ENCODE data around the gene SHOC2. TPM values are rescaled to one million over a fixed set of nuclear protein-coding genes. Genes with fewer than 3 reads are reported as not detected.

Gene SHOC2
- polyA plus RNA-seq, result 34.3 TPM
- long read RNA-seq, donor 1, result 0 reads
- long read RNA-seq, donor 2, transcript SHOC2-202 (9 exons, 3,943 nt), result major isoform, 5 of 33 reads
- long read RNA-seq, donor 2, partial matches to known transcripts, result 24 of 33 reads
- long read RNA-seq, donor 2, other reads (novel, unspliced or antisense), result 0 of 33 reads
- long read RNA-seq, donor 3, result 0 reads
- long read RNA-seq, donor 4, result 0 reads
- long read RNA-seq, donor 5, partial matches to known transcripts, result 0 of 6 reads
- long read RNA-seq, donor 5, other reads (novel, unspliced or antisense), result 0 of 6 reads
- long read RNA-seq, donor 6, partial matches to known transcripts, result 19 of 22 reads
- long read RNA-seq, donor 6, other reads (novel, unspliced or antisense), result 0 of 22 reads
- long read RNA-seq, donor 7, partial matches to known transcripts, result 88 of 92 reads
- long read RNA-seq, donor 7, other reads (novel, unspliced or antisense), result 0 of 92 reads
- long read RNA-seq, donor 8, partial matches to known transcripts, result 72 of 76 reads
- long read RNA-seq, donor 8, other reads (novel, unspliced or antisense), result 0 of 76 reads
- long read RNA-seq, donor 9, transcript SHOC2-202 (9 exons, 3,943 nt), result major isoform, 5 of 17 reads
- long read RNA-seq, donor 9, partial matches to known transcripts, result 12 of 17 reads
- long read RNA-seq, donor 9, other reads (novel, unspliced or antisense), result 0 of 17 reads
- long read RNA-seq, donor 10, transcript SHOC2-202 (9 exons, 3,943 nt), result major isoform, 5 of 26 reads
- long read RNA-seq, donor 10, partial matches to known transcripts, result 19 of 26 reads
- long read RNA-seq, donor 10, other reads (novel, unspliced or antisense), result 0 of 26 reads
- long read RNA-seq, donor 11, partial matches to known transcripts, result 9 of 16 reads
- long read RNA-seq, donor 11, other reads (novel, unspliced or antisense), result 0 of 16 reads

DNA sequence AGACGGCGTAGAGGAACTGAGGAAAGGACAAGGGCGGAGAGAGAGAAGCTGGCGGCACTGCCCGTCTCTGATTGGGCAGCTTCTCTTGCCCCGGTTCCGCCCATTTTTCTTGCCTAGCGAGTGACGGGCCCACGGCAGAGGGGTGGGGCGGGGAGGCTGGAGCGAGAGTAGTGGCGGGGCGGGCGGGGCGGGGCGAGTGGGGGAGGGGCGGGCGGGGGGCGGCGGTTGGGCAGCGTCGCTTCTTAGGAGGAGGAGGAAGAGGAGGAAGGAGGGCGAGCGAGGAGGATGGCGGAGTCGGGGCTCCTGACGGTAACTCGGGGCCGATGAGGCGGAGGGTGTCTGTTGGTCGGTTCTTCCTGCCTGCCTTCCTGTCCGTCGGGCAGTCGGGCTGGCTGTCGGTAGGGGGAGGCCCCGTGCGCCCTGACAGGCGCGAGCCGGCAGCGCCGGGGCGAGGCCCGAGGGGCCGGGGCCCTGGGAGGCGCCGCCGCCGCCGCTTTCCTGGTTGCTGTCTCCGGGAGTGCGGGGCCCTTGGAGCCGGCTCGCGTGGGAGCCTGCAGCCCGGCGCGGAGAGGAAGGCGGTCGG, at the start of gene SHOC2:
Gene SHOC2 (plus strand): TSS at position 256 of the 583 bp plus-strand sequence. CDS start 44,755 bp downstream, outside the sequence.
- no peaks in the 10 kb centered on the region for H3K36me3 ChIP-seq (ENCODE audit: control insufficient read depth, insufficient read depth, low read length)
- H3K27me3 ChIP-seq (ENCODE audit: control insufficient read depth, insufficient read depth, low read length), result no peaks in the 10 kb centered on the region
- WGBS (ENCODE audit: insufficient coverage, low lambda C conversion rate), result no CpG with 5 or more reads among the region's 61 CpGs
- H3K9me3 ChIP-seq (ENCODE audit: control insufficient read depth, low read depth, low read length), result no peaks in the 10 kb centered on the region
- H3K27ac ChIP-seq (ENCODE audit: low read length), result peak within 1 kb of the TSS; percentile 97
- DNase-seq, result peak in 1 of 2 donors; percentile 100
- H3K4me1 ChIP-seq (ENCODE audit: control insufficient read depth, insufficient read depth, low read length), result peaks cover 12% of the 10 kb centered on the region
- peak within 1 kb of the TSS; percentile 89 for H3K4me3 ChIP-seq (ENCODE audit: low read length)

- Histone ChIP-seq H3K4me1 (ENCODE audit: control insufficient read depth, insufficient read depth, low read length) (peaks cover 24% of the 10 kb centered on the region), H3K9me3 (ENCODE audit: control insufficient read depth, low read depth, low read length) (no peaks in the 10 kb centered on the region), H3K4me3 (ENCODE audit: low read length) (peak overlapping the region; percentile 94), H3K27me3 (ENCODE audit: control insufficient read depth, insufficient read depth, low read length) (no peaks in the 10 kb centered on the region), H3K27ac (ENCODE audit: low read length) (peak overlapping the region; percentile 97), H3K36me3 (ENCODE audit: control insufficient read depth, insufficient read depth, low read length) (peaks cover under 1% of the 10 kb centered on the region)
- WGBS (ENCODE audit: insufficient coverage, low lambda C conversion rate), result no CpG with 5 or more reads among the region's 13 CpGs
- DNase-seq, result no peak
Measured at GRCh38 chr10:110870823-110871297, 48.5 kb upstream of the SHOC2 start.

- no peaks in the 10 kb centered on the region for H3K9me3 ChIP-seq (ENCODE audit: control insufficient read depth, low read depth, low read length)
- peak within 1 kb of the TSS; percentile 97 for H3K27ac ChIP-seq (ENCODE audit: low read length)
- 0% methylated on average over 1 of the region's 47 CpGs for WGBS (ENCODE audit: insufficient coverage, low lambda C conversion rate)
- peak within 1 kb of the TSS; percentile 94 for H3K4me3 ChIP-seq (ENCODE audit: low read length)
- peak; percentile 99 to 100 for DNase-seq
- H3K27me3 ChIP-seq (ENCODE audit: control insufficient read depth, insufficient read depth, low read length), result no peaks in the 10 kb centered on the region
- peaks cover 20% of the 10 kb centered on the region for H3K4me1 ChIP-seq (ENCODE audit: control insufficient read depth, insufficient read depth, low read length)
- peaks cover 4% of the 10 kb centered on the region for H3K36me3 ChIP-seq (ENCODE audit: control insufficient read depth, insufficient read depth, low read length)
Measured at GRCh38 chr10:110871298-110872084, 47.9 kb upstream of the SHOC2 start, which contains the start of gene PDCD4. Gene PDCD4 (plus strand): TSS chr10:110871928. CDS start chr10:110876028, 4,100 bp downstream.

- Histone ChIP-seq H3K36me3 (ENCODE audit: control insufficient read depth, insufficient read depth, low read length) (peaks cover 7% of the 10 kb centered on the region), H3K4me1 (ENCODE audit: control insufficient read depth, insufficient read depth, low read length) (peaks cover 16% of the 10 kb centered on the region), H3K4me3 (ENCODE audit: low read length) (peak overlapping the region; percentile 94), H3K9me3 (ENCODE audit: control insufficient read depth, low read depth, low read length) (no peaks in the 10 kb centered on the region), H3K27me3 (ENCODE audit: control insufficient read depth, insufficient read depth, low read length) (no peaks in the 10 kb centered on the region), H3K27ac (ENCODE audit: low read length) (peak overlapping the region; percentile 97)
- peak; percentile 64 to 79 for DNase-seq
- WGBS (ENCODE audit: insufficient coverage, low lambda C conversion rate), result no CpG with 5 or more reads among the region's 70 CpGs
Measured at GRCh38 chr10:110872145-110872983, 47.0 kb upstream of the SHOC2 start.

GRCh38 chr10:110872984-110873923, 46.1 kb upstream of the SHOC2 start:
- Histone ChIP-seq H3K27me3 (ENCODE audit: control insufficient read depth, insufficient read depth, low read length) (no peaks in the 10 kb centered on the region), H3K36me3 (ENCODE audit: control insufficient read depth, insufficient read depth, low read length) (peaks cover 14% of the 10 kb centered on the region), H3K4me1 (ENCODE audit: control insufficient read depth, insufficient read depth, low read length) (peaks cover 13% of the 10 kb centered on the region), H3K4me3 (ENCODE audit: low read length) (peak overlapping the region; percentile 94), H3K27ac (ENCODE audit: low read length) (peak overlapping the region; percentile 97), H3K9me3 (ENCODE audit: control insufficient read depth, low read depth, low read length) (no peaks in the 10 kb centered on the region)
- 3% methylated on average over 8 of the region's 16 CpGs for WGBS (ENCODE audit: insufficient coverage, low lambda C conversion rate)
- peak in 1 of 2 donors; percentile 51 for DNase-seq

- peaks cover 13% of the 10 kb centered on the region for H3K4me1 ChIP-seq (ENCODE audit: control insufficient read depth, insufficient read depth, low read length)
- H3K9me3 ChIP-seq (ENCODE audit: control insufficient read depth, low read depth, low read length), result no peaks in the 10 kb centered on the region
- H3K4me3 ChIP-seq (ENCODE audit: low read length), result peak overlapping the region; percentile 94
- 100% methylated on average over 1 of the region's 2 CpGs for WGBS (ENCODE audit: insufficient coverage, low lambda C conversion rate)
- peak overlapping the region; percentile 97 for H3K27ac ChIP-seq (ENCODE audit: low read length)
- H3K36me3 ChIP-seq (ENCODE audit: control insufficient read depth, insufficient read depth, low read length), result peaks cover 21% of the 10 kb centered on the region
- no peak for DNase-seq
- H3K27me3 ChIP-seq (ENCODE audit: control insufficient read depth, insufficient read depth, low read length), result no peaks in the 10 kb centered on the region
Measured at GRCh38 chr10:110873951-110874350, 45.5 kb upstream of the SHOC2 start.

DNA sequence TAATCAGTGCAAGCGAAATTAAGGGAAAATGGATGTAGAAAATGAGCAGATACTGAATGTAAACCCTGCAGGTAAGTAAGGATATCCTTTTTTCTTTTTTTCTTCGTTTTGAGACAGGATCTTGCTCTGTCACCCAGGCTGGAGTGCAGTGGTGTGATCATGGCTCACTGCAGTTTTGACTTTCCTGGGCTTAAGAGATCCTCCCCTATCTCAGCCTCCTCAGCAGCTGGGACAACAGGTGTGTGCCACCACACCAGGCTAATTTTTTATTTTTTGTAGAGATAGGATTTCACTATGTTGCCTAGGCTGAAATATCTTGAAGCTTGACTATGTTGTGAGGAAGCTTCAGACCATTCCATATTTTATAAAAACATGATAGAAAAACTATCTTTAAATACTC, 43.4 kb upstream of the SHOC2 start:
- Histone ChIP-seq H3K4me3 (ENCODE audit: low read length) (no peak overlapping the region), H3K9me3 (ENCODE audit: control insufficient read depth, low read depth, low read length) (no peaks in the 10 kb centered on the region), H3K27ac (ENCODE audit: low read length) (no peak overlapping the region), H3K4me1 (ENCODE audit: control insufficient read depth, insufficient read depth, low read length) (peaks cover 7% of the 10 kb centered on the region), H3K27me3 (ENCODE audit: control insufficient read depth, insufficient read depth, low read length) (no peaks in the 10 kb centered on the region), H3K36me3 (ENCODE audit: control insufficient read depth, insufficient read depth, low read length) (peaks cover 33% of the 10 kb centered on the region)
- 80% methylated on average over 1 of the region's 2 CpGs for WGBS (ENCODE audit: insufficient coverage, low lambda C conversion rate)
- DNase-seq, result no peak

GRCh38 chr10:110876788-110877187, 42.6 kb upstream of the SHOC2 start:
- peaks cover 5% of the 10 kb centered on the region for H3K4me1 ChIP-seq (ENCODE audit: control insufficient read depth, insufficient read depth, low read length)

More at GRCh38 chr10:110876788-110877187, 42.6 kb upstream of the SHOC2 start:
- no peak overlapping the region for H3K27ac ChIP-seq (ENCODE audit: low read length)
- no peak overlapping the region for H3K4me3 ChIP-seq (ENCODE audit: low read length)
- WGBS (ENCODE audit: insufficient coverage, low lambda C conversion rate), result 75% methylated on average over 1 of the region's 1 CpG
- H3K9me3 ChIP-seq (ENCODE audit: control insufficient read depth, low read depth, low read length), result no peaks in the 10 kb centered on the region
- no peak for DNase-seq
- no peaks in the 10 kb centered on the region for H3K27me3 ChIP-seq (ENCODE audit: control insufficient read depth, insufficient read depth, low read length)
- peaks cover 37% of the 10 kb centered on the region for H3K36me3 ChIP-seq (ENCODE audit: control insufficient read depth, insufficient read depth, low read length)
